IgD-negative memory B cell (primary cell): ENCODE results near the gene ZNF771. TPM values are rescaled to one million over a fixed set of nuclear protein-coding genes. Genes with fewer than 3 reads are reported as not detected.
"Not testable (repeated sequence)": the region's sequence is repeated elsewhere in the genome, so short reads cannot be mapped to it uniquely, and the experiment has no call there.

Source experiments
- H3K27ac Mint-ChIP-seq, 3 donors: one replicate each; pipeline ENCODE4 v1.8.0; 2020 to 2022; ENCODE audit warnings: mild to moderate bottlenecking in 3 of 3, mixed read lengths in 3 of 3, moderate library complexity in 1 of 3
- H3K27me3 Mint-ChIP-seq: one replicate; pipeline ENCODE4 v1.8.0; 2021; ENCODE audit warnings: mixed read lengths
- H3K36me3 Mint-ChIP-seq: one replicate; pipeline ENCODE4 v1.8.0; 2020; ENCODE audit warnings: mild to moderate bottlenecking, mixed read lengths
- H3K4me1 Mint-ChIP-seq, 3 donors: one replicate each; pipeline ENCODE4 v1.8.0; 2020 to 2022; ENCODE audit warnings: mixed read lengths in 3 of 3, mild to moderate bottlenecking in 1 of 3
- H3K4me3 Mint-ChIP-seq, 4 donors: one replicate each; pipeline ENCODE4 v1.8.0; 2020 to 2022; ENCODE audit warnings: mild to moderate bottlenecking in 4 of 4, mixed read lengths in 4 of 4, moderate library complexity in 3 of 4
- H3K9me3 Mint-ChIP-seq, 3 donors: one replicate each; pipeline ENCODE4 v1.8.0; 2020 to 2021; ENCODE audit warnings: mixed read lengths in 3 of 3, mild to moderate bottlenecking in 1 of 3
- polyA plus RNA-seq: library from polyadenylated mRNA; unstranded; fragments of 300-500 nt; fragmentation: Illumina TruSeq; gene quantifications from one replicate; pipeline ENCODE4 v1.2.3, GENCODE V29; 2021

The ZNF771 gene
- polyA plus RNA-seq, 1 donor from 2014 or later = 4.8 TPM

GRCh38 chr16:30380803-30381208 lies 26.6 kb upstream of the ZNF771 start:
- Mint-ChIP-seq H3K9me3 (no peaks in the 10 kb centered on the region), H3K36me3 (peaks cover 3% of the 10 kb centered on the region), H3K27ac (peak overlapping the region; percentile 31 to 95 (median 90)), H3K4me1 (peaks cover 23 to 33% (median 26%) of the 10 kb centered on the region in 3 donors), H3K27me3 (no peaks in the 10 kb centered on the region), H3K4me3 (peak overlapping the region; percentile 12 to 96 (median 74))

DNA sequence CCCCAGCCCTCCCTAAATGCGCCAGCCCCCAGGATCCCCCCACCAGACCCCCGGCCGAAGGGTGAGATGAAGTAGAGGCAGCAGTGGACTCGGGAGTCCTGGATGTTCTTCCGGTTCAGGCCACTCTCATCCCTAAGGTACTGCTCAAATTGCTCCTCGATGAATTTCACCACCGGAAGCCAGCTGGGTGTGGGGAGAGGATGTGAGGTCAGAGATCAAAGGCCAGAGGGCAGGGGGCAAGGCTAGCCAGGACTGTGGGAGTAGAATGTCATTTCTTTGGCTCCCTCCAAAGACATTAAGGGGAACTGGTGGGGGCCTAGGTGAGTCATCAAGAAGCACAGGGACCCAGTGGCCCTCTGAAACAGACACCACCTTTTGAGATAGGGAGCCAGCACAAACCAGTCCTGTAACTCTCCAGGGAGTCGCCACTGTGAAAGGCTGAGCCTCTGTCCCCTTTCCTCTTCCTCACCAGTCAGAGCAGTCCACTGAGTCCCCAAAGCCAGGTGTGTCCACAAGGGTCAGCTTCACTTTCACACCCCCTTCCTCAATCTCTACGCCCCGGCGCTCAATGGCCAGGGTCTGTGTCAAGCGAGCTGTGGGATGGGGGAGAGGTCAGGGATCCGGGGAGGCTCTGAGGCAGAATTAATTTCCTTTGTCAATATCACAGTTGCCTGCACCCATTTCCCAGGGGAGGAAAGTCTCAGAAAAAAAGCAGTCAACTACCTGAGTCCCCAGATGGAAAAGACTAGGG lies 25.9 kb upstream of the ZNF771 start:
- Mint-ChIP-seq H3K27me3 (no peaks in the 10 kb centered on the region), H3K9me3 (no peaks in the 10 kb centered on the region), H3K36me3 (peaks cover 3% of the 10 kb centered on the region), H3K4me1 (peaks cover 23 to 33% (median 26%) of the 10 kb centered on the region in 3 donors), H3K27ac (peak overlapping the region; percentile 90 to 97 (median 95)), H3K4me3 (peak overlapping the region; percentile 87 to 96 (median 95))

- H3K36me3 Mint-ChIP-seq = peaks cover 3% of the 10 kb centered on the region
- H3K9me3 Mint-ChIP-seq = no peaks in the 10 kb centered on the region
- H3K4me1 Mint-ChIP-seq = peaks cover 23 to 31% (median 24%) of the 10 kb centered on the region in 3 donors
- peak within 1 kb of the TSS; percentile 90 to 97 (median 95) for H3K27ac Mint-ChIP-seq
- H3K4me3 Mint-ChIP-seq = peak within 1 kb of the TSS; percentile 87 to 96 (median 95)
- no peaks in the 10 kb centered on the region for H3K27me3 Mint-ChIP-seq
Observed at GRCh38 chr16:30382111-30382881, 25.1 kb upstream of the ZNF771 start, which contains the start of gene SEPTIN1. Gene SEPTIN1 (minus strand): TSS chr16:30382561. CDS start chr16:30382542, 19 bp downstream.

DNA sequence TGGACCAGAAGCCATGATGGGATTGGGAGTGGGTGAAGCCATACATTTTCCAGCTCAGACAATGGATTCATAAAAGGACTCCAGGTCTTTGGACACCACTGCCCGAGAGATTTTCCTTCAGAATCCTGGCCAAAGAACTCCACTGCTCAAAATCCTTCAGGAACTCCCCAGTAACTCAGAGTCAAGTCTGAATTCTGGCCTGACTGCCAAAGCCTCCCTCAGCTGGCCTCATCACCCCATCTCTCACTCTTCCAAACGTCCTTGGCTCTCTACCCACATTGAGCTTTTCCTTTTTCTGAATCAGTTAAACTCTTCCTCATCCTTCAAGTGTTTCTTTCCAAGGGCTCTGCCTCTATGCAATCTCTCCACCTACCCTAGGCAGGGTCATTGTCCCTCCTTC lies 23.9 kb upstream of the ZNF771 start:
- H3K27ac Mint-ChIP-seq = peak overlapping the region in 2 of 3 donors; percentile 90 to 95
- peaks cover 3% of the 10 kb centered on the region for H3K36me3 Mint-ChIP-seq
- no peaks in the 10 kb centered on the region for H3K27me3 Mint-ChIP-seq
- peak overlapping the region; percentile 38 to 96 (median 82) for H3K4me3 Mint-ChIP-seq
- no peaks in the 10 kb centered on the region for H3K9me3 Mint-ChIP-seq
- H3K4me1 Mint-ChIP-seq = peaks cover 20 to 28% (median 20%) of the 10 kb centered on the region in 3 donors

- Mint-ChIP-seq H3K4me1 (peaks cover 7 to 14% (median 8%) of the 10 kb centered on the region in 3 donors), H3K36me3 (peaks cover 2% of the 10 kb centered on the region), H3K4me3 (peak overlapping the region; percentile 53 to 94 (median 87)), H3K27me3 (no peaks in the 10 kb centered on the region), H3K27ac (peak overlapping the region in 2 of 3 donors; percentile 89 to 91), H3K9me3 (no peaks in the 10 kb centered on the region)
Observed at GRCh38 chr16:30394592-30395154, 12.7 kb upstream of the ZNF771 start.

- no peaks in the 10 kb centered on the region for H3K9me3 Mint-ChIP-seq
- H3K4me3 Mint-ChIP-seq = peak within 1 kb of the TSS; percentile 84 to 97 (median 94)
Observed at GRCh38 chr16:30395155-30395991, 12.0 kb upstream of the ZNF771 start, which contains the start of gene ZNF48. Gene ZNF48 (plus strand): TSS chr16:30395420. CDS start chr16:30395795, 375 bp downstream.

DNA sequence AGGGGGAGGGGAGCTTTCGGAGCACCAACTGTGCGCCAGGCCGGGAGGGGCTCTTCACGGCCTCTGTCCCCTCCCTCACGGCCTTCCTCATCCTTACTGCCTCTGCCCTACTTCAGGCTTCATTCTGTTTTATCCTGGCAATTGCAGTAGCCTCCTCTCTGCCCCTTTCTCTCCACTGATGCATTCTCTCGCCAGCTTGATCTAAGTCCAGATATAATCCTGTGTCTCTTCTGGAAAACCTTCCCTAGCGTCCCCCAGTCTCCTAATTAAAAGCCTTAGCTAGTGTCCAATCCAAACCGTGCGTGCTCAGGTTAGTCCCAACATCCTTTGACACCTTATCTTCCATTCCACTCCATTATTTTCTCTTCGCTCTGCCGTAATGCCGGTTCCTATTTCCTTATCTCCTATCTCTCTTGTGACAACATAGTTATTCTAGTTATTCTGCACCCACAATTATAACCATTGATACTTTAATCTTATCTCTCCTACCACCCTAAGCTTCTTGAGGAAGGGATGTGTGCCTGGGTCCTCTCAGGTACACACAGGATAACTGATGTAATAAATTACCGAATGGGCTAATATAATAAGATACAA lies 11.3 kb upstream of the ZNF771 start:
- peak overlapping the region; percentile 82 to 97 (median 93) for H3K4me3 Mint-ChIP-seq
- H3K4me1 Mint-ChIP-seq = peaks cover 11 to 18% (median 12%) of the 10 kb centered on the region in 3 donors
- H3K27me3 Mint-ChIP-seq = peaks cover 3% of the 10 kb centered on the region
- H3K27ac Mint-ChIP-seq = peak overlapping the region in 2 of 3 donors; percentile 46 to 64
- peaks cover 2% of the 10 kb centered on the region for H3K36me3 Mint-ChIP-seq
- H3K9me3 Mint-ChIP-seq = no peaks in the 10 kb centered on the region

More at GRCh38 chr16:30395155-30395991, 12.0 kb upstream of the ZNF771 start, which contains the start of gene ZNF48:
- H3K27me3 Mint-ChIP-seq = no peaks in the 10 kb centered on the region
- H3K27ac Mint-ChIP-seq = peak within 1 kb of the TSS; percentile 64 to 91 (median 89)
- H3K4me1 Mint-ChIP-seq = peaks cover 10 to 18% (median 12%) of the 10 kb centered on the region in 3 donors
- H3K36me3 Mint-ChIP-seq = peaks cover 2% of the 10 kb centered on the region

DNA sequence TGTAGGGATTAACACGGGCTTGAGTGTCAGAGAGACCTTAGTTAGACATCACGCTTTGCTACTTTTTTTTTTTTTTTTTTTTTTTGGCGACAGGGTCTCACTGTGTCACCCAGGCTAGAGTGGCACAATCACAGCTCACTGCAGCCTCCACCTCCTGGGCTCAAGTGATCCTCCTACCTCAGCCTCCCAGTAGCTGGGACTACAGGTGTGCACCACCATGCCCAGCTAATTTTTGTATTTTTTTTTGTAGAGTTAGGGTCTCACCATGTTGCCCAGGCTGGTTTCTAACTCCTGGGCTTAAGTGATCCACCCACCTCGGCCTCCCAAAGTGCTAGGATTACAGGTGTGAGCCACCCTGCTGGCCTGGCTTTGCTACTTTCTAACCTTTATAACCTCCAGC lies 10.8 kb upstream of the ZNF771 start:
- Mint-ChIP-seq H3K4me3 (peak overlapping the region; percentile 21 to 97 (median 93)), H3K4me1 (peaks cover 13 to 20% (median 15%) of the 10 kb centered on the region in 3 donors), H3K27ac (peak overlapping the region in 1 of 3 donors; percentile 68)
- not testable (repeated sequence) for H3K27me3 Mint-ChIP-seq, H3K36me3 Mint-ChIP-seq, H3K9me3 Mint-ChIP-seq

DNA sequence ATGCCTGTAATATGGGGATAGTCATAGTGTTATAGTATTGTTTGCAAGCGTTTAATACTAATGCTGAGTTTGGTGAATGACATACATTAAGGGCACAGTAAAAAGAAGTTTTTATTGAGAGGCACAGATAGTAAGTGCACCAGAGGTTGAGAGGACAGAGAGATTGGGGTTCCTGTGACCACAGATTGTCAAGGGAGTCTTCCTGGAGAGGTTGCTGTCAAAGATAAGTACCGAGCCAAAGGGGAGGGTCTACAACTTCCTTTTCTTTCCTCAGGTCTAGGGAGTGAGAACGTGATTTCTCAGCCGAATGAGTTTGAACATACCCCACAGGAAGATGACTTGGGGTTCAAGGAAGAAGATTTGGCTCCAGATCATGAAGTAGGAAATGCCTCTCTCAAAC lies 10.3 kb upstream of the ZNF771 start:
- no peaks in the 10 kb centered on the region for H3K9me3 Mint-ChIP-seq
- peaks cover 6% of the 10 kb centered on the region for H3K27me3 Mint-ChIP-seq
- H3K36me3 Mint-ChIP-seq = peaks cover 2% of the 10 kb centered on the region
- H3K4me1 Mint-ChIP-seq = peaks cover 13 to 22% (median 18%) of the 10 kb centered on the region in 3 donors
- H3K4me3 Mint-ChIP-seq = peak overlapping the region; percentile 21 to 69 (median 56)
- peak overlapping the region in 1 of 3 donors; percentile 68 for H3K27ac Mint-ChIP-seq

DNA sequence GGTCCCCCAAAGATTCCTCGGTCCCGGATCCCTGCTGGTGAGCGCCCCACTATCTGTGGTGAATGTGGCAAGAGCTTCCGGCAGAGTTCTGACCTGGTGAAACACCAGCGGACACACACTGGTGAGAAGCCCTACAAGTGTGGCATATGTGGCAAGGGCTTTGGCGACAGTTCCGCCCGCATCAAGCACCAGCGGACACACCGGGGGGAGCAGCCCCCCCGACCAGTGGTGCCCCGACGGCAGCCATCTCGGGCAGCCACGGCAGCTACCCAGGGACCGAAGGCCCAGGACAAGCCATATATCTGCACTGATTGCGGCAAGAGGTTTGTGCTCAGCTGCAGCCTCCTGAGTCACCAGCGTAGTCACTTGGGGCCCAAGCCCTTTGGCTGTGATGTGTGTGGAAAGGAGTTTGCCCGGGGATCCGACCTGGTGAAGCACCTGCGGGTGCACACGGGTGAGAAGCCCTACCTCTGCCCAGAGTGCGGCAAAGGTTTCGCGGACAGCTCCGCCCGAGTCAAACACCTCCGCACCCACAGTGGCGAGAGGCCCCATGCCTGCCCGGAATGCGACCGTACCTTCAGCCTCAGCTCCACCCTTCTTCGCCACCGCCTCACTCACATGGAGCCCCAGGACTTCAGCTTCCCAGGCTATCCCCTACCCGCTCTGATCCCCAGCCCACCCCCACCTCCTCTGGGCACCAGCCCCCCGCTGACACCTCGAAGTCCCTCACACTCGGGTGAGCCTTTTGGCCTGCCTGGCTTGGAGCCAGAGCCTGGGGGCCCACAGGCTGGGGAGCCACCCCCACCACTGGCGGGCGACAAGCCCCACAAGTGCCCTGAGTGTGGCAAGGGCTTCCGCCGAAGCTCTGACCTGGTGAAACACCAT lies 9.4 kb upstream of the ZNF771 start:
- Mint-ChIP-seq H3K9me3 (no peaks in the 10 kb centered on the region), H3K36me3 (peaks cover 4% of the 10 kb centered on the region), H3K27me3 (peaks cover 6% of the 10 kb centered on the region), H3K4me3 (peak overlapping the region in 2 of 4 donors; percentile 26 to 72), H3K4me1 (peaks cover 13 to 22% (median 18%) of the 10 kb centered on the region in 3 donors), H3K27ac (no peak overlapping the region)

- peaks cover 8% of the 10 kb centered on the region for H3K27me3 Mint-ChIP-seq
- peaks cover 16 to 22% (median 18%) of the 10 kb centered on the region in 3 donors for H3K4me1 Mint-ChIP-seq
- no peaks in the 10 kb centered on the region for H3K9me3 Mint-ChIP-seq
- H3K4me3 Mint-ChIP-seq = peak overlapping the region in 3 of 4 donors; percentile 66 to 95 (median 72)
- H3K36me3 Mint-ChIP-seq = peaks cover 4% of the 10 kb centered on the region
- H3K27ac Mint-ChIP-seq = no peak overlapping the region
Observed at GRCh38 chr16:30398661-30399434, 8.6 kb upstream of the ZNF771 start.

GRCh38 chr16:30399435-30400186 lies 7.8 kb upstream of the ZNF771 start:
- Mint-ChIP-seq H3K4me3 (peak overlapping the region; percentile 86 to 95 (median 92)), H3K27me3 (peaks cover 8% of the 10 kb centered on the region), H3K9me3 (no peaks in the 10 kb centered on the region), H3K36me3 (peaks cover 4% of the 10 kb centered on the region), H3K4me1 (peaks cover 16 to 21% (median 18%) of the 10 kb centered on the region in 3 donors), H3K27ac (peak overlapping the region in 2 of 3 donors; percentile 47 to 83)
